GM18867 (cell line): ENCODE results near the gene RNGTT.

ENCODE experiments used
- ATAC-seq: cut with Tn5 transposase; IDR thresholded peaks from one replicate; pipeline ENCODE4 v1.9.1; 2021; ENCODE audit warnings: mild to moderate bottlenecking, moderate library complexity; ENCODE audit not compliant: unreplicated experiment

The RNGTT gene

GRCh38 chr6:88619951-88620350, 343.5 kb downstream of the RNGTT start:
- no peak for ATAC-seq

DNA sequence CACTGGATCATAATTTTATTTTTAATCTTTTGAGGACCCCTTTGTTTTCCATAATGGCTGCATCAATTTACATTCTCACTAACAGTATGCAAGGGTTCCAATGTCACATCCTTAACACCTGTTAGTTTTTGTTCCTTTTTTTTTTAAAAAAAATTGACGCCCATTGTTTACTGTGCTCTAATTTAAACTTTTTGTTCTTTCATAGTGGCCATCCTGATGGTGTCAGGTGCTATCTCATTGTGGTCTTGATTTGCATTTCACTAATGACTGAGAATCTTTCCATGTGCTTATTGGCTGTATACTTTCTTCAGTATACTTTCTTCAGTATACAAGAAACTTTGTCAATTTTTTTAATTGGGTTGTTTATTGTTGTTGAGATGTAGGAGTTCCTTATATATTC, 347.0 kb downstream of the RNGTT start:
- peak; percentile 79 for ATAC-seq

GRCh38 chr6:88614316-88614877, 349.0 kb downstream of the RNGTT start:
- ATAC-seq = no peak

GRCh38 chr6:88612631-88613030, 350.8 kb downstream of the RNGTT start:
- ATAC-seq = no peak

GRCh38 chr6:88611721-88612120, 351.7 kb downstream of the RNGTT start:
- ATAC-seq = no peak

DNA sequence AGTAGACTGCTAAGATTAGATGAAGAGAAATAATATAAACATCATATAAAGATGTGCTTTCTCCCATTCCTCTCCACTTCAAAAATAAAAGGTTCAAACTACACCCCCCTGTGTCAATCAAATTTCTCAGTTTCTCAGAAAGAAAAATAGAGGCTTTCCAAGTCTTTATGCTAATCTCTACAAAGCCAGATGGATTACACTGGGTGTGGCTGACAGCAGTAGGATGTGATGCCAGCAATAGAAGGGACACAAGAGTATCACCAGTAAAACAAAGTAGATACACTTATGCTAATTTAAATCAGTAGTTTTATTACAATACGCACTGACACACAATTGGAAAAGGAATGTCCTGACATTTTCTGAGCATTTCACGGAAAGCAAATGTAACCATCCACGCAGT, 353.4 kb downstream of the RNGTT start:
- no peak for ATAC-seq

GRCh38 chr6:88605271-88605670, 358.1 kb downstream of the RNGTT start:
- ATAC-seq = no peak

GRCh38 chr6:88599571-88599970, 363.8 kb downstream of the RNGTT start:
- no peak for ATAC-seq

DNA sequence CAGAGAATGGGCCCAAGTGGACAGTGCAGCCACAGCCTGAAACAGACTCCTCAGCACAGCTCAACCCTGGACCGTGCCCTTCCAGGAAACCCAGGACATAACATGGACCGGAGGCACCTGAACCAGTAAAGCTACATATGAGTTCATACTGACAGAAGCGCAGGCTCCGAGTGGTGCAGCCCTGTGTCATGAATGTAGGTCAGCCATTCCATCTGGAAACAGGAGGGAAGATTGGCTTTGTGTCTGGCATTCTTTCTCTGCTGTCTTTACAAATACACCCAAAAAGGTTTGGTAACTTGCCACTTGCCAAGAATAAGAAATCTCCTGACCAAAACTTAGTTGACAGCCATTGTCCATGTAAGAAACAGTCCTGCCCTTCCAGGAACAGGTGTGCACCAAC, 366.6 kb downstream of the RNGTT start:
- ATAC-seq = no peak

DNA sequence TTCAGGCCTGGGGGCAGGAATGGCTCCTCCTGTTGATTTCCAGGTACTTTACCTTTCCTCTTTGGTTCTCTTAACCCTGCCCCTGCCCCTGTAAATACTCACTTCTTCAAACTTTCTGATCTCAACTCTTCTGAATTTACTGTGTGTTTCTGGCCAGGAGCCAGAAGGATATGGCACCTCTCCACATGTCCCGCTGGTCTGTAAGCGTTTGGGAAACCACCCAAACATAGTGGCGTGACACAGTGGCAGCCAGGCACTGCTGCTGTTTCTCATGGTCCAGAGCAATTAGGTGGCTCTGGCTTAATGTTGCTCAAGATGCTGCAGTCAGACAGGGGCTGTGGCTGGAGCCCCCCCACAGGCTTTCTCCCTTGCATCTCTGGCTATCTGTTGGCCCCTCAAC, 374.5 kb downstream of the RNGTT start:
- peak; percentile 60 for ATAC-seq

- no peak for ATAC-seq
Measured at GRCh38 chr6:88587150-88587520, 376.3 kb downstream of the RNGTT start.

- no peak for ATAC-seq
Measured at GRCh38 chr6:88586371-88587149, 376.9 kb downstream of the RNGTT start.

DNA sequence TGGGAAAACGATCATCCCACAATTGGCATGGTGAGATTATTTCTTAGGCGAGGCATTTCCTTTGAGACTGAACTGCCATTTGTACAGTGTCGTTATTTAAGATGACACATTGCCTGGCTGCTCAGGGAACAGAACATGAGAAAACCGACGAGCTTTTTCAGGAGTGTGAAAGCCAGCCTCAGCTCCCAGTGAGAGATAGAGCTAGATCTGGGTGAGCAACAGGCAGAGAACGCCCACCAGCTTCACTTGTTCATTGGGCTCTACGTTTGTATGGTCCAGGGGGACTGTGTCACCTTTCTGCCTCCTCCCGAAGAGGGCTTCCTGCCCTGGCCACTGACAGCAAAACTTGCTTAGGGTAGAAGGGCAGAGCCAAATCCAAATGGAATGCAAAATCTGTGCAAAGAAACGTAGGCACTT, 378.1 kb downstream of the RNGTT start:
- no peak for ATAC-seq

DNA sequence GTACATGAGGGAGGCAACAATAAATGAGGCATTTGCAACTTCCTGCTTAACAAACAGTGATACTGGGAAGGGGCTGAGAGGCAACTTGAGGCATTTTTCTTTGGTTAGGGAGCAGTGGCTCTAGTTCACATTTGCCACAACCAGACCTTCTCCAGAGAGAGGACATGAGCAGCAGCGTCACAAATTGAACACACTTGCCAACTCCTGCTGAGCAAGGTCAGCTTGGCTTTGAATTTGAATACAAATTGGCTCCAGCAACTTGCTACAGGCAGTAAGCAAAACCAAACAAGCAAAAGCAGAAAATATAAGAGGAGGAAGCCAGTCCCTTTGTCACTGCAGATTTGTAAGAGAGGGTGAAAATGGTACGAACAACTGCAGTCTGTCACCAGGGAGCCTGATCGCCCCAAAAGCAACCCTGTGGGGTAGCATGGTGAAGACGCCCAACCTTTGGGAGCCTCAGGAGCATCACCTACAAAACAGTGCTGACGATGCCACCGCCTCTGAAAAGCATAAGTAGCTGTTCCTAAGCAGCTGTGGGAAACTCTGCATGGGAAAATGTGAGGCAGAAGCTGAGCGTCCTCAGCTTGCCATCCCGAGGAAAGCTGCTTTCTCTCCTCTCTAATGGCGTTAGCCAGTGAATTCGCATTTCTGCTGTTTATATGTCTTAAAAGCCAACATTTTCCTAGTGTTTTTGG, 378.7 kb downstream of the RNGTT start:
- ATAC-seq = no peak

DNA sequence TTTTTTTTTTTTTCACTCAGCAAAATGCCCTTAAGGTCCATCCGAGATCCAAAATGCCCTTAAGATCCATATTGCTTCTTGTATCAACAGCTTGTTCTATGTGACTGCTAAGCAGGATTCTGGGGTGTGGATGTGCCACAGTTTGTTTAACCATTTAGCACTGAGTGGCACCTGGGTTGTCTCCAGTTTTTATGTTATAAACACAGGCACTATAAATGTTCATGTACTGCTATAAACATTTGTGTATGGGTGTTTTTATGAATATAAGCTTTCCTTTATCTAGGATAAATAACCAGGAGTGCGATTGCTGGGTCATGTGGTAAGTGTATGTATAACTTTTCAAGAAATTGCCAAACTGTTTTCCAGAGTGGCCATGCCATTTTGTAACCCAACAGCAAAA, 386.0 kb downstream of the RNGTT start:
- no peak for ATAC-seq

DNA sequence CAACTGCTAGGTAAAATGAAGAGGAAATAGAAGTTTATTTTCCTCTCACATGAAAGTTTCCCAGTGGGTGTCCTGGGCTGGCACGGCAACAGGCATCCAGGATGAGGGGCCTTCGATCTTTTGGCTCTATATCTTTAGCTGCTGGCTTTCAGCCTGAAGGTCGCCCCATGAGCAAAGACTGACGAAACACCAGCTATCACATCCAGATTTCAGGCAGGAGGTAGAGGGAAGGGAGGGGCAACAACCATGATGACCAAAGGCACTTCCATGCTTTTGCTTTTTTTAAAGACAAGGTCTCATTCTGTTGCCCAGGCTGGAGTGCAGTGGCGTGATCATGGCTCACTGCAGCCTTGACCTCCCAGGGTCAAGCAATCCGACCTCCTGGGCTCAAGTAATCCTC, 387.9 kb downstream of the RNGTT start:
- ATAC-seq = no peak

GRCh38 chr6:88574651-88575050, 388.8 kb downstream of the RNGTT start:
- ATAC-seq = no peak

DNA sequence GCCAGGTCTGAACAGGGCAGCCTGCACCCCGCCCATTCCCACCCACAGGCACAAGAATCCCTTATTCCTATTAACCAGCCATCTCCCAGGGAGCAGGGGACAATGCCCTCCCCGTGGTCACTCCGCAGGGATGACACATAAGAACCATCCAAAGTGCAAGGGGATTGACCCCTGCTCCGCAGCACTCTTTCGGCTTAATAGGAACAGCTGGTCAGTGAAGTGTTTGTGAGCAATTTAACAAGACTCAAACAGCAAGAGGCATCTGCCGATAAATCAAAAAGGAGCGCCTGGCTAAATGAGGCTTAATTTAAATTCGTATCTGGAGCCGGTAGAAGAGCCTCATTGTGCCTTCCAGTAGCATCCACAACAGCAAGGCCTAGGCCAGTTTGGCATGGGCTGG, 389.4 kb downstream of the RNGTT start:
- ATAC-seq = no peak

DNA sequence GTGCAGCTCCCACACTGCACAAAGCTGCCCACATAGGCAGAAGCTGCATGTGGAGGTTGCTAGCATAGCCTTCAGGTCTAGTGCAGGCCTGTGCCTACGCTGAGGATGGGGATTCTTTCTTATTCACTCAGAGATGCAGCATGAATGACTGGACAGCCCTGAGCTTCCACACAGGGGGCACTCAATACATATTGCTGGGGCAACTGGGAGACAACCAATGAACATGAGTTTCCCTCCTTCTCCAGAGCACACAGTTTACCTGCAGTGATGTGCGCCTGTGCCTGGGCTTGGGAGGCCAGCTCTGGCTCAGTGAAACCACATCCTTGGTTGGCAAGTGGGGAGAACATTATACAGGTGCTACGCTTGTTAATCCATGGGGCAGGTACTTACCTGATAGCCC, 389.9 kb downstream of the RNGTT start:
- no peak for ATAC-seq

DNA sequence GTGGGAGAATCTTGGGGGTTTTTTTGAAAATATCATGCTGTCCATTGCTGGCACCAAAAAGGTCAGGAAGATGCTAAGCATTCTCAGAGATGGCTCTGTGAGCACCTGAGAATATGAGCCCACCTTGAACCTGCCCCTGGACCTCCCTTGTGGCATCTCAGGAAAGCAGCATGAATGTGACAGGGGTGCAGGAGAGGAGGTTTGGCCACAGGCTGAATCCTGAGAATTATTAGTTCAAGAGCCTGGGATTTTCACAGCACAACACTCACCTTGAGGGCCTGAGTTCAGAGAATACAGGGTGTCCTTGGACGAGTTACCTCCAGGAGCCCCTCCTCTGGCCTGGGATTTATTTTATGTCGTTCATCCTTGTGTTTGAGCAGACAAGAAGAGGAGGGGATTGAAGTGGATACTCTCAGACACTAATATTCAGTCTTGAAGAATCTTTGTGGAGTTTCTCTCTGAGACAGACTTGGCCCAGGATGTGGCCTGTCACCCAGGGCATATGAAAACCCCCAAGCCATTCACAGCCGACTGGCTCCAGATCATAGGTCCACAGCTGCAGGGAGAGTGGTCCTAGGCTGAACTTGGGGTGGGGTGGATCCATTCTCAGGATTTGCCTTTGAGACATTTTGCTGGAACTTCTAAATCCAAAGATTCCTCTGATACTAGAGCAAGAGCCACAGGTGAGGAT, 390.8 kb downstream of the RNGTT start:
- no peak for ATAC-seq

GRCh38 chr6:88569959-88570358, 393.5 kb downstream of the RNGTT start:
- no peak for ATAC-seq

GRCh38 chr6:88567696-88568095, 395.7 kb downstream of the RNGTT start:
- ATAC-seq = no peak
